ENCODE results near the gene CAPN13. TPM values are rescaled to one million over a fixed set of nuclear protein-coding genes. Genes with fewer than 3 reads are reported as not detected.

CAPN13 gene
- polyA plus RNA-seq, 1 donor (not counting 4 experiments of a cell fraction or from before 2014, with no cell fraction given): not detected

- Histone ChIP-seq H3K27me3 (ENCODE audit: control insufficient read depth, extremely low read depth, insufficient read depth, low read length) (peaks cover 12% of the 10 kb centered on the region), H3K4me1 (ENCODE audit: control insufficient read depth, extremely low read depth, insufficient read depth, low read length) (no peaks in the 10 kb centered on the region), H4K20me1 (ENCODE audit: control insufficient read depth, extremely low read depth, insufficient read depth, low read length) (no peaks in the 10 kb centered on the region), H3K27ac (ENCODE audit: control insufficient read depth, insufficient read depth, low read length) (no peak overlapping the region), H3K79me2 (ENCODE audit: control insufficient read depth, insufficient read depth, low read length) (no peaks in the 10 kb centered on the region), H3K36me3 (ENCODE audit: control insufficient read depth in 2 of 2, extremely low read depth in 1 of 2, insufficient read depth in 2 of 2, low read length in 2 of 2) (no peaks in the 10 kb centered on the region), H3K9ac (ENCODE audit: control insufficient read depth, extremely low read depth, insufficient read depth, low read length) (no peak overlapping the region), H3K9me1 (ENCODE audit: control insufficient read depth, extremely low read depth, insufficient read depth, low read length) (no peaks in the 10 kb centered on the region), H3K4me3 (ENCODE audit: control insufficient read depth in 2 of 3, extremely low read depth in 1 of 3, insufficient read depth in 2 of 3, low read depth in 1 of 3, low read length in 3 of 3) (no peak overlapping the region), H3K4me2 (ENCODE audit: control insufficient read depth, extremely low read depth, insufficient read depth, low read depth, low read length) (no peak overlapping the region), H2AFZ (ENCODE audit: control insufficient read depth, low read length) (no peak overlapping the region), H3K9me3 (ENCODE audit: control insufficient read depth, low read depth, low read length) (no peaks in the 10 kb centered on the region)
- FAIRE-seq (no peak), DNase-seq (ENCODE audit: low read depth, low spot score) (no peak)
- no peak for TF ChIP-seq EZH2 (IDR thresholded peaks at IDR 0.05; ENCODE audit: low read length)
- TF ChIP-seq, protein P1, sequence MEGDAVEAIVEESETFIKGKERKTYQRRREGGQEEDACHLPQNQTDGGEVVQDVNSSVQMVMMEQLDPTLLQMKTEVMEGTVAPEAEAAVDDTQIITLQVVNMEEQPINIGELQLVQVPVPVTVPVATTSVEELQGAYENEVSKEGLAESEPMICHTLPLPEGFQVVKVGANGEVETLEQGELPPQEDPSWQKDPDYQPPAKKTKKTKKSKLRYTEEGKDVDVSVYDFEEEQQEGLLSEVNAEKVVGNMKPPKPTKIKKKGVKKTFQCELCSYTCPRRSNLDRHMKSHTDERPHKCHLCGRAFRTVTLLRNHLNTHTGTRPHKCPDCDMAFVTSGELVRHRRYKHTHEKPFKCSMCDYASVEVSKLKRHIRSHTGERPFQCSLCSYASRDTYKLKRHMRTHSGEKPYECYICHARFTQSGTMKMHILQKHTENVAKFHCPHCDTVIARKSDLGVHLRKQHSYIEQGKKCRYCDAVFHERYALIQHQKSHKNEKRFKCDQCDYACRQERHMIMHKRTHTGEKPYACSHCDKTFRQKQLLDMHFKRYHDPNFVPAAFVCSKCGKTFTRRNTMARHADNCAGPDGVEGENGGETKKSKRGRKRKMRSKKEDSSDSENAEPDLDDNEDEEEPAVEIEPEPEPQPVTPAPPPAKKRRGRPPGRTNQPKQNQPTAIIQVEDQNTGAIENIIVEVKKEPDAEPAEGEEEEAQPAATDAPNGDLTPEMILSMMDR (optimal IDR thresholded peaks at IDR 0.05 in 1 of 3, IDR thresholded peaks at IDR 0.05 in 1 of 3, conservative IDR thresholded peaks at IDR 0.05 in 1 of 3; ENCODE audit: extremely low read depth in 1 of 3, insufficient read depth in 2 of 3, low read length in 3 of 3): no peak
- dilution Hi-C loops (cut with MboI; ENCODE audit: extremely low pct_ligation_motif_present, low sequenced_read_pairs): no loop called here
These were observed 31.4 kb downstream of the CAPN13 start for GRCh38 chr2:30775833-30776232.

- no peak overlapping the region for H2AFZ ChIP-seq (ENCODE audit: control insufficient read depth, low read length)
- no peak overlapping the region for H3K4me3 ChIP-seq (ENCODE audit: control insufficient read depth in 2 of 3, extremely low read depth in 1 of 3, insufficient read depth in 2 of 3, low read depth in 1 of 3, low read length in 3 of 3)
- no peak overlapping the region for H3K9ac ChIP-seq (ENCODE audit: control insufficient read depth, extremely low read depth, insufficient read depth, low read length)
- H3K27ac ChIP-seq (ENCODE audit: control insufficient read depth, insufficient read depth, low read length): no peak overlapping the region
- H4K20me1 ChIP-seq (ENCODE audit: control insufficient read depth, extremely low read depth, insufficient read depth, low read length): no peaks in the 10 kb centered on the region
- no peaks in the 10 kb centered on the region for H3K9me3 ChIP-seq (ENCODE audit: control insufficient read depth, low read depth, low read length)
- no peaks in the 10 kb centered on the region for H3K9me1 ChIP-seq (ENCODE audit: control insufficient read depth, extremely low read depth, insufficient read depth, low read length)
- H3K4me1 ChIP-seq (ENCODE audit: control insufficient read depth, extremely low read depth, insufficient read depth, low read length): no peaks in the 10 kb centered on the region
- no peak for TF ChIP-seq EZH2 (IDR thresholded peaks at IDR 0.05; ENCODE audit: low read length)
- TF ChIP-seq, protein P1 (optimal IDR thresholded peaks at IDR 0.05 in 1 of 3, IDR thresholded peaks at IDR 0.05 in 1 of 3, conservative IDR thresholded peaks at IDR 0.05 in 1 of 3; ENCODE audit: extremely low read depth in 1 of 3, insufficient read depth in 2 of 3, low read length in 3 of 3): no peak
- H3K36me3 ChIP-seq (ENCODE audit: control insufficient read depth in 2 of 2, extremely low read depth in 1 of 2, insufficient read depth in 2 of 2, low read length in 2 of 2): no peaks in the 10 kb centered on the region
- DNase-seq (ENCODE audit: low read depth, low spot score): no peak
- peaks cover 15% of the 10 kb centered on the region for H3K27me3 ChIP-seq (ENCODE audit: control insufficient read depth, extremely low read depth, insufficient read depth, low read length)
- H3K4me2 ChIP-seq (ENCODE audit: control insufficient read depth, extremely low read depth, insufficient read depth, low read depth, low read length): no peak overlapping the region
- no peaks in the 10 kb centered on the region for H3K79me2 ChIP-seq (ENCODE audit: control insufficient read depth, insufficient read depth, low read length)
- dilution Hi-C loops (cut with MboI; ENCODE audit: extremely low pct_ligation_motif_present, low sequenced_read_pairs): no loop called here
- FAIRE-seq: no peak
These were observed 35.1 kb downstream of the CAPN13 start for GRCh38 chr2:30772021-30772705.

Measured in keratinocyte (primary cell).